ENCODE measurements around the gene MMP14. TPM values are rescaled to one million over a fixed set of nuclear protein-coding genes. Genes with fewer than 3 reads are reported as not detected.

Gene MMP14
- total and polyA plus RNA-seq, 2 of the 13 experiments (the other 11 are each of a cell fraction or from before 2014, with no cell fraction given) = 5.2 to 9.8 TPM

DNA sequence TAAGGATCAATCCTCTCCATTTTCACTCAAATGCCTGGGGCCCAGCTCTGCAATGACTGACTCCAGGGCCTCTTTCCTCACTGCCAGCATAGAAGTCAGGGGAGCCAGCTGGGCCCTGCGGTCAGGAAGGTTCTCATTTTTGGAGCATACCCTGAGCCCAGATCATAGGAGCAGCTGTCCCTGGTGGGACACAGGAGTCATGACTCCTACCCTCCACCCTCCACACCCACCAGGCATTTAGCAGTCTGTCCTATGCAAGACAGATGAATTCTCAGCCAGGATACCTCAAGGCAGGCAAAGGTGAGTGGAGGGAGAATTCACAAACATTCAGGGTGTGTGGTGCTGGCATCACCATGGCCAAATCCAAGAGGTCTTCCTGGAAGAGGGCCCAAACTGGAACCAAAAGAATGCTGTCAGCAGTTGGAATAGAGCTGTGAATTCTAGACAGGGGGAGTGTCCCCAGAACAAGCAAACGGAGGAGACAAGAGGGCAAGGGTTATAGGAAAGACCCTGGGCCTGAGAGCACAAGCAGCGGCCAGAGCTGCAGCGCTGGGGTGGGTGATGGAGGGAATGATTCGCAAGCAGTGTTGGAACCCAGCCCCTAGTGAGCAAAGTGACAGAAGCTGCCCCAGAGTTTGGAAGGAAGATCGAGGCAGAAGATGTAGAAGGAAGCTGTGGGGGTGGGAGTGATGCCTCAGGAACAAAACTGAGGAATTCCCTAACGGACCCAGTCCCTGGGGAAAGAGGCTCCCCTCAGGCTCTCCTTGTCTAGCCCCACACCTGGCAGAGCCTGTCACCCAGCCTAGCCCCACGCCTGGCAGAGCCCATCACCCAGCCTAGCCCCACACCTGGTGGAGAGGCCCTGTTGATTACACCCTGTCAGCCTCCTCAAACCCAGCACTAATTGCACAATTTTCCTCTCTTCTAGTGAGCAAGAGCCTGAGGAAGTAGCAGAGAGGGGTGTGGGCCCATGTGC lies 42.2 kb downstream of the MMP14 start (continued):
- TF ChIP-seq, protein P1, sequence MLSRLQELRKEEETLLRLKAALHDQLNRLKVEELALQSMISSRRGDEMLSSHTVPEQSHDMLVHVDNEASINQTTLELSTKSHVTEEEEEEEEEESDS (CRISPR knock-in tag; IDR thresholded peaks at IDR 0.05; ENCODE audit: borderline replicate concordance) = no peak
- TF ChIP-seq U2AF2 (IDR thresholded peaks at IDR 0.05; ENCODE audit: low read depth, low read length) (no peak), HNRNPUL1 (IDR thresholded peaks at IDR 0.05; ENCODE audit: low read depth, low read length) (no peak), SOX5 (CRISPR knock-in tag; IDR thresholded peaks at IDR 0.05; ENCODE audit: borderline replicate concordance) (no peak), ZNF780A (CRISPR knock-in tag; IDR thresholded peaks at IDR 0.05) (no peak), ZNF432 (CRISPR knock-in tag; IDR thresholded peaks at IDR 0.05; ENCODE audit: borderline replicate concordance) (no peak), SP140L (CRISPR knock-in tag; IDR thresholded peaks at IDR 0.05; ENCODE audit: borderline replicate concordance) (no peak), MTF1 (CRISPR knock-in tag; IDR thresholded peaks at IDR 0.05) (no peak), CC2D1A (CRISPR knock-in tag; IDR thresholded peaks at IDR 0.05) (no peak), ZNF558 (CRISPR knock-in tag; IDR thresholded peaks at IDR 0.05; ENCODE audit: borderline replicate concordance) (0 out of 2 replicates have a peak, but pooled peaks have one; percentile 27), SAFB2 (CRISPR knock-in tag; IDR thresholded peaks at IDR 0.05; ENCODE audit: borderline replicate concordance, low read depth) (no peak), ZNF766 (CRISPR knock-in tag; IDR thresholded peaks at IDR 0.05; ENCODE audit: borderline replicate concordance) (no peak), PPARG (CRISPR knock-in tag; conservative IDR thresholded peaks at IDR 0.05) (no peak), SATB2 (CRISPR knock-in tag; IDR thresholded peaks at IDR 0.05) (no peak), HOXA5 (CRISPR knock-in tag; IDR thresholded peaks at IDR 0.05) (no peak)
- TF ChIP-seq, protein P2, sequence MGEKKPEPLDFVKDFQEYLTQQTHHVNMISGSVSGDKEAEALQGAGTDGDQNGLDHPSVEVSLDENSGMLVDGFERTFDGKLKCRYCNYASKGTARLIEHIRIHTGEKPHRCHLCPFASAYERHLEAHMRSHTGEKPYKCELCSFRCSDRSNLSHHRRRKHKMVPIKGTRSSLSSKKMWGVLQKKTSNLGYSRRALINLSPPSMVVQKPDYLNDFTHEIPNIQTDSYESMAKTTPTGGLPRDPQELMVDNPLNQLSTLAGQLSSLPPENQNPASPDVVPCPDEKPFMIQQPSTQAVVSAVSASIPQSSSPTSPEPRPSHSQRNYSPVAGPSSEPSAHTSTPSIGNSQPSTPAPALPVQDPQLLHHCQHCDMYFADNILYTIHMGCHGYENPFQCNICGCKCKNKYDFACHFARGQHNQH (CRISPR knock-in tag; IDR thresholded peaks at IDR 0.05) = no peak
- TF ChIP-seq, protein P3, sequence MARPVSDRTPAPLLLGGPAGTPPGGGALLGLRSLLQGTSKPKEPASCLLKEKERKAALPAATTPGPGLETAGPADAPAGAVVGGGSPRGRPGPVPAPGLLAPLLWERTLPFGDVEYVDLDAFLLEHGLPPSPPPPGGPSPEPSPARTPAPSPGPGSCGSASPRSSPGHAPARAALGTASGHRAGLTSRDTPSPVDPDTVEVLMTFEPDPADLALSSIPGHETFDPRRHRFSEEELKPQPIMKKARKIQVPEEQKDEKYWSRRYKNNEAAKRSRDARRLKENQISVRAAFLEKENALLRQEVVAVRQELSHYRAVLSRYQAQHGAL (CRISPR knock-in tag; IDR thresholded peaks at IDR 0.05; ENCODE audit: not compliant biosample characterization) = no peak
- TF ChIP-seq, protein P4, sequence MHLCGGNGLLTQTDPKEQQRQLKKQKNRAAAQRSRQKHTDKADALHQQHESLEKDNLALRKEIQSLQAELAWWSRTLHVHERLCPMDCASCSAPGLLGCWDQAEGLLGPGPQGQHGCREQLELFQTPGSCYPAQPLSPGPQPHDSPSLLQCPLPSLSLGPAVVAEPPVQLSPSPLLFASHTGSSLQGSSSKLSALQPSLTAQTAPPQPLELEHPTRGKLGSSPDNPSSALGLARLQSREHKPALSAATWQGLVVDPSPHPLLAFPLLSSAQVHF (CRISPR knock-in tag; IDR thresholded peaks at IDR 0.05) = no peak
- TF ChIP-seq, protein P5, sequence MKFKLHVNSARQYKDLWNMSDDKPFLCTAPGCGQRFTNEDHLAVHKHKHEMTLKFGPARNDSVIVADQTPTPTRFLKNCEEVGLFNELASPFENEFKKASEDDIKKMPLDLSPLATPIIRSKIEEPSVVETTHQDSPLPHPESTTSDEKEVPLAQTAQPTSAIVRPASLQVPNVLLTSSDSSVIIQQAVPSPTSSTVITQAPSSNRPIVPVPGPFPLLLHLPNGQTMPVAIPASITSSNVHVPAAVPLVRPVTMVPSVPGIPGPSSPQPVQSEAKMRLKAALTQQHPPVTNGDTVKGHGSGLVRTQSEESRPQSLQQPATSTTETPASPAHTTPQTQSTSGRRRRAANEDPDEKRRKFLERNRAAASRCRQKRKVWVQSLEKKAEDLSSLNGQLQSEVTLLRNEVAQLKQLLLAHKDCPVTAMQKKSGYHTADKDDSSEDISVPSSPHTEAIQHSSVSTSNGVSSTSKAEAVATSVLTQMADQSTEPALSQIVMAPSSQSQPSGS (CRISPR knock-in tag; IDR thresholded peaks at IDR 0.05) = no peak
- TF ChIP-seq, protein P6, sequence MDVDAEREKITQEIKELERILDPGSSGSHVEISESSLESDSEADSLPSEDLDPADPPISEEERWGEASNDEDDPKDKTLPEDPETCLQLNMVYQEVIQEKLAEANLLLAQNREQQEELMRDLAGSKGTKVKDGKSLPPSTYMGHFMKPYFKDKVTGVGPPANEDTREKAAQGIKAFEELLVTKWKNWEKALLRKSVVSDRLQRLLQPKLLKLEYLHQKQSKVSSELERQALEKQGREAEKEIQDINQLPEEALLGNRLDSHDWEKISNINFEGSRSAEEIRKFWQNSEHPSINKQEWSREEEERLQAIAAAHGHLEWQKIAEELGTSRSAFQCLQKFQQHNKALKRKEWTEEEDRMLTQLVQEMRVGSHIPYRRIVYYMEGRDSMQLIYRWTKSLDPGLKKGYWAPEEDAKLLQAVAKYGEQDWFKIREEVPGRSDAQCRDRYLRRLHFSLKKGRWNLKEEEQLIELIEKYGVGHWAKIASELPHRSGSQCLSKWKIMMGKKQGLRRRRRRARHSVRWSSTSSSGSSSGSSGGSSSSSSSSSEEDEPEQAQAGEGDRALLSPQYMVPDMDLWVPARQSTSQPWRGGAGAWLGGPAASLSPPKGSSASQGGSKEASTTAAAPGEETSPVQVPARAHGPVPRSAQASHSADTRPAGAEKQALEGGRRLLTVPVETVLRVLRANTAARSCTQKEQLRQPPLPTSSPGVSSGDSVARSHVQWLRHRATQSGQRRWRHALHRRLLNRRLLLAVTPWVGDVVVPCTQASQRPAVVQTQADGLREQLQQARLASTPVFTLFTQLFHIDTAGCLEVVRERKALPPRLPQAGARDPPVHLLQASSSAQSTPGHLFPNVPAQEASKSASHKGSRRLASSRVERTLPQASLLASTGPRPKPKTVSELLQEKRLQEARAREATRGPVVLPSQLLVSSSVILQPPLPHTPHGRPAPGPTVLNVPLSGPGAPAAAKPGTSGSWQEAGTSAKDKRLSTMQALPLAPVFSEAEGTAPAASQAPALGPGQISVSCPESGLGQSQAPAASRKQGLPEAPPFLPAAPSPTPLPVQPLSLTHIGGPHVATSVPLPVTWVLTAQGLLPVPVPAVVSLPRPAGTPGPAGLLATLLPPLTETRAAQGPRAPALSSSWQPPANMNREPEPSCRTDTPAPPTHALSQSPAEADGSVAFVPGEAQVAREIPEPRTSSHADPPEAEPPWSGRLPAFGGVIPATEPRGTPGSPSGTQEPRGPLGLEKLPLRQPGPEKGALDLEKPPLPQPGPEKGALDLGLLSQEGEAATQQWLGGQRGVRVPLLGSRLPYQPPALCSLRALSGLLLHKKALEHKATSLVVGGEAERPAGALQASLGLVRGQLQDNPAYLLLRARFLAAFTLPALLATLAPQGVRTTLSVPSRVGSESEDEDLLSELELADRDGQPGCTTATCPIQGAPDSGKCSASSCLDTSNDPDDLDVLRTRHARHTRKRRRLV (CRISPR knock-in tag; IDR thresholded peaks at IDR 0.05) = no peak
